GM03348 (cell line): ENCODE results near the gene LRRC7.
A peak's percentile ranks its signal among the peaks of the same experiment; 100 is the strongest.

ENCODE experiments used
- DNase-seq: peaks from one replicate; pipeline ENCODE4 v3.0.0; 2012; ENCODE audit warnings: low spot score

Gene LRRC7

GRCh38 chr1:70092526-70092925 lies 524.8 kb downstream of the LRRC7 start:
- no peak for DNase-seq

GRCh38 chr1:70093250-70093975 lies 525.7 kb downstream of the LRRC7 start:
- no peak for DNase-seq

- DNase-seq, result no peak
These were observed 533.5 kb downstream of the LRRC7 start for GRCh38 chr1:70101231-70101630.

GRCh38 chr1:70101774-70102173 lies 534.1 kb downstream of the LRRC7 start:
- no peak for DNase-seq

- no peak for DNase-seq
These were observed 536.0 kb downstream of the LRRC7 start for GRCh38 chr1:70103770-70104169.

- no peak for DNase-seq
These were observed 541.5 kb downstream of the LRRC7 start for GRCh38 chr1:70109241-70109640.

GRCh38 chr1:70112838-70113237 lies 545.1 kb downstream of the LRRC7 start:
- no peak for DNase-seq

GRCh38 chr1:70115315-70115714 lies 547.6 kb downstream of the LRRC7 start:
- DNase-seq, result no peak

GRCh38 chr1:70117046-70117445 lies 549.3 kb downstream of the LRRC7 start:
- no peak for DNase-seq

GRCh38 chr1:70134148-70134547 lies 566.4 kb downstream of the LRRC7 start:
- DNase-seq, result no peak

GRCh38 chr1:70140343-70140742 lies 572.6 kb downstream of the LRRC7 start:
- DNase-seq, result peak; percentile 38

- no peak for DNase-seq
These were observed 573.2 kb downstream of the LRRC7 start for GRCh38 chr1:70140894-70141293.

- DNase-seq, result peak; percentile 43
These were observed 574.4 kb downstream of the LRRC7 start for GRCh38 chr1:70142075-70142474.

- peak; percentile 48 for DNase-seq
These were observed 575.4 kb downstream of the LRRC7 start for GRCh38 chr1:70143048-70143659.

GRCh38 chr1:70146488-70146887 lies 578.8 kb downstream of the LRRC7 start:
- DNase-seq, result no peak

GRCh38 chr1:70150444-70150843 lies 582.7 kb downstream of the LRRC7 start:
- DNase-seq, result no peak

GRCh38 chr1:70153739-70154138 lies 586.0 kb downstream of the LRRC7 start:
- DNase-seq, result no peak

- DNase-seq, result no peak
These were observed 588.9 kb downstream of the LRRC7 start for GRCh38 chr1:70156529-70157120.

- no peak for DNase-seq
These were observed 596.6 kb downstream of the LRRC7 start for GRCh38 chr1:70164350-70164749.

- no peak for DNase-seq
These were observed 600.6 kb downstream of the LRRC7 start for GRCh38 chr1:70168283-70168682.

- DNase-seq, result no peak
These were observed 601.5 kb downstream of the LRRC7 start for GRCh38 chr1:70169018-70169839.

GRCh38 chr1:70171512-70171911 lies 603.8 kb downstream of the LRRC7 start:
- no peak for DNase-seq
